Measurements from ENCODE around the gene CDC25C. TPM values are rescaled to one million over a fixed set of nuclear protein-coding genes. Genes with fewer than 3 reads are reported as not detected.

Gene CDC25C
- total and polyA plus RNA-seq, 9 of the 15 experiments (the other 6 are each of a cell fraction or from before 2014, with no cell fraction given) = 19.1 to 63.7 (median 31.9) TPM

- TF ChIP-seq MXD1 (CRISPR knock-in tag; IDR thresholded peaks at IDR 0.05; ENCODE audit: borderline replicate concordance, poor library complexity, severe bottlenecking) (no peak), STAG1 (CRISPR knock-in tag; IDR thresholded peaks at IDR 0.05; ENCODE audit: borderline replicate concordance) (no peak), CEBPZ (IDR thresholded peaks at IDR 0.05; ENCODE audit: borderline replicate concordance, low read depth, low read length) (no peak), HDGF (IDR thresholded peaks at IDR 0.05) (no peak), DIDO1 (tag; IDR thresholded peaks at IDR 0.05; ENCODE audit: low read depth) (no peak), ZBTB49 (CRISPR knock-in tag; IDR thresholded peaks at IDR 0.05; ENCODE audit: borderline replicate concordance) (no peak), MTF1 (CRISPR knock-in tag; IDR thresholded peaks at IDR 0.05; ENCODE audit: borderline replicate concordance) (no peak), MED1 (CRISPR knock-in tag; IDR thresholded peaks at IDR 0.05; ENCODE audit: borderline replicate concordance) (no peak), ZNF512 (tag; IDR thresholded peaks at IDR 0.05) (no peak), USF1 (CRISPR knock-in tag; IDR thresholded peaks at IDR 0.05) (no peak)
- Histone ChIP-seq H3K9ac (ENCODE audit: insufficient read depth in 1 of 2, low read depth in 2 of 2, low read length in 2 of 2) (no peak overlapping the region), H3K4me1 (replicated peaks in 1 of 2; ENCODE audit: control insufficient read depth in 2 of 2, insufficient read depth in 2 of 2, low read length in 2 of 2) (peaks cover 0 to 16% of the 10 kb centered on the region in 2 experiments; a peak in 4 of 5 replicates), H3K4me2 (ENCODE audit: insufficient read depth, low read length) (no peak overlapping the region), H2AFZ (ENCODE audit: low read depth, low read length) (no peak overlapping the region), H3K79me2 (ENCODE audit: control insufficient read depth, insufficient read depth, low read length) (peaks cover 53% of the 10 kb centered on the region), H3K9me3 (replicated peaks; ENCODE audit: control insufficient read depth, insufficient read depth, low read depth, low read length) (no peaks in the 10 kb centered on the region), H4K20me1 (replicated peaks; ENCODE audit: control insufficient read depth, insufficient read depth, low read length) (peaks cover 7% of the 10 kb centered on the region), H3K36me3 (ENCODE audit: control insufficient read depth, insufficient read depth, low read length) (peaks cover 44% of the 10 kb centered on the region; the same call in 2 of the 3 replicates), H3K27me3 (ENCODE audit: control insufficient read depth in 2 of 2, insufficient read depth in 2 of 2, low read length in 2 of 2) (no peaks in the 10 kb centered on the region), H3K4me3 (no peak overlapping the region), H3K9me1 (ENCODE audit: control insufficient read depth, insufficient read depth, low read length) (no peaks in the 10 kb centered on the region), H3K27ac (ENCODE audit: extremely low read depth, low read depth, low read length) (no peak overlapping the region)
- BruUV-seq (replicated peaks) = no TSS peak
- WGBS (ENCODE audit: insufficient coverage, low coverage, missing lambda C conversion rate) = 60% methylated on average over 1 of the region's 1 CpG
- intact Hi-C loops (cut with micrococcal nuclease) = no loop called here
- ChIA-PET CTCF (ENCODE audit: low intra/inter-chr PET ratio) (no interaction called here), POLR2A (interaction anchor here (0.5 to 1.2 kb wide), 6 partner anchors 10 to 184 kb away, joined by 3 to 4 read pairs (median 3); no protein-coding TSS in a partner anchor)
- FAIRE-seq (no peak), ATAC-seq (no peak), DNase-seq (ENCODE audit: extremely low read depth in 1 of 4, low spot score in 3 of 4) (no peak)
- in situ Hi-C loops (cut with MboI) = no loop called here
Observed at GRCh38 chr5:138372225-138372624, 40.6 kb upstream of the CDC25C start.

Measured in K562 (cell line).